Astrocyte (in vitro differentiated cells and primary cell): ENCODE results near the gene ZNF75A.

Experiments used
- CTCF ChIP-seq: IDR thresholded peaks from 2 replicates; pipeline ENCODE4 v1.5.1; 2011; ENCODE audit warnings: low read depth, mild to moderate bottlenecking, inconsistent platforms, low read length, moderate library complexity; ENCODE audit not compliant: insufficient read depth
- EZH2 ChIP-seq: IDR thresholded peaks from 2 replicates; pipeline ENCODE4 v1.6.1; 2012; ENCODE audit warnings: mild to moderate bottlenecking, low read length, inconsistent platforms; ENCODE audit not compliant: insufficient read depth

- TF ChIP-seq CTCF (no peak), EZH2 (no peak)
Observed at GRCh38 chr16:3349175-3349574, 43.9 kb downstream of the ZNF75A start.
